Fibroblast of the conjunctiva (primary cell): ENCODE measurements around the gene RSPRY1.
"Not testable (repeated sequence)": the region's sequence is repeated elsewhere in the genome, so short reads cannot be mapped to it uniquely, and the experiment has no call there.

Experiments
- DNase-seq: peaks from one replicate; pipeline ENCODE4 v3.0.0-alpha.2; 2010; ENCODE audit warnings: low read depth

Gene RSPRY1

DNA sequence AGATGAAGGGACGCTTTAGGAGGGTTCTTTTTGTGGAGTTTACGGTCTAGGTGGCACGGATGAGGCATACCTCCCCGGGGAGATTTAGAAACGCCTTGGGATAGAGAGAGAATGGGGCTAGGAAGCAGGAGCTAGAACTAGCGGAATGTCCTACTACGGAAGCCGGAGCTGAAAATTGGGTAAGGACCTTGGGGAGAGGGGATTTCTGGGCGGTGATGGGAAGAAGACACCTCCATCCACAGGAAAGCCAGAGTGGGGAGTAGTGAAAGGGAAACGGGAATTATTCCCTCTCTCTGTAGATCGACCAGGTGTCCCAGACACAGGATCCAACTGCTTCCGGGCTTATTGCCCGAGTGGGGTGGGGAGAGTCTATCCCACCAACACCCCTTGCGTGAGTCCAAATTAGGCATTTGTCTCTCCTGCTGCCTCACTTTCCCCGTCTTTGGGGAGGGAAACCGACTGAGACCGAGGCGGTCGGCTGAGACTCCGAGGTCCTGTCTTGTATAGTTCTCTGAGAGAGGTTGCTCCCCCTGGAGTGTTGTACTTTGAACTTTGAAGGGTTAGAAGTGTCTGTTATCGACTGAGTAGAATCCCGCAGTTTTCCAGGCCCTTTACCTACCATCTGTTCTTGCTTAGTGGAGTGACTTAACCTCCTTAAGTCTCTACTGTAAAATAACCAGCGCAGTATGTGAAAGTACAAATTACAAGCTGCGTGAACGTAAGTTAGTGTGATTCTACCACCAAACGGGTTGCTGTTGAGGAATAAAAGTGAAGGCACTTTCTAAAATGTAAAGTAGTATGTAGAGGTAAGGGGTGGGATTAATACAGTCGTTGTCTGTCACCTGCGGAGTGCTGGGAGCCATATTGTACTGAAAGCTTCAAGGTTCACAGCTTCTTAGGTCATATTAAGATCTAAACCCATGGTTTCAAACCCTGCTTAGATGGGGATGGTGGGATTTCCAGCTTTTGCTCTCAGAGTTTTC is 1.0 kb downstream of the RSPRY1 start:
- no peak for DNase-seq

- DNase-seq: not testable (repeated sequence)
These were observed 2.0 kb downstream of the RSPRY1 start for GRCh38 chr16:57187902-57188710.

DNA sequence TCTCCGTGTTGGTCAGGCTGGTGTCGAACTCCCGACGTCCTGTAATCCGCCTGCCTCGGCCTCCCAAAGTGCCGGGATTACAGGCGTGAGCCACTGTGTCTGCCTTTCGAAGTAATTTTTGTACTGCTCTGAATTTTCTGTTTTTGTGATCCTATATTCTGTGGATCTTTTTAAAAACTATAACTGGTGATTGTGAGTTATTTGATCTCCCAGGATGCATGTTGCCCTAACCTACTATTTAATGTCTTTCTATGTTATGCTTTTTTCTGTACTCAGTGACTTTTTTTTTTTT is 2.5 kb downstream of the RSPRY1 start:
- DNase-seq: no peak

DNA sequence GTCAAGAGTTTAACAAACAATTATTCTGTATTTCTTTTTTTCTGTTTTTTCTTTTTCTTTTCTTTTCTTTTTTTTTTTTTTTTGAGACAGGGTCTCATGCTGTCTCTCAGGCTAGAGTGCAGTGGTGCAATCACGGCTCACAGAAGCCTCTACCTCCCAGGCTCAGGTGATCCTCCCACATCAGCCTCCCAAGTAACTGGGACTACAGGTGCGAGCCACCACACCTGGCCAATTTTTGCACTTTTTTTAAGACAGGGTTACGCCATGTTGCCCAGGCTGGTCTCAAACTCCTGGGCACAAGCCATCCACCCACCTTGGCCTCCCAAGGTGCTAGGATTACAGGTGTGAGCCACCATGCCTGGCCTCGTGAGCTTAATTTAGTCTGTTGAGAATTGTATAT is 3.4 kb downstream of the RSPRY1 start:
- DNase-seq: not testable (repeated sequence)

DNA sequence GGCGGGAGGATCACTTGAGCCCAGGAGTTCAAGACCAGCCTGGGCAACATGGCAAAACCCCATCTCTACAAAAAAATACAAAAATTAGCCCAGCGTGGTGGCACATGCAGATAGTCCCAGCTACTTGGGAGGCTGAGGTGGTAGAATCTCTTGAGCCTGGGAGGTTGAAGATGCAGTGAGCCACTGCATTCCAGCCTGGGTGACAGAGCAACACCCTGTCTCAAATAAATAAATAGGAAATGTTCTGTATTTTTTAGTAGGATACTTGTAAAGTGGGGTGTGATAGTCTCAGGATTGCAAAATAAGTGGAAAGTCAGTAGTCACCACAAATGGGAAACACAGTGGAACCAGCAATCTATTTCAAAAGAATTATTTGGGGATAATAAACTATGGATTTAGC is 4.0 kb downstream of the RSPRY1 start:
- no peak for DNase-seq

DNA sequence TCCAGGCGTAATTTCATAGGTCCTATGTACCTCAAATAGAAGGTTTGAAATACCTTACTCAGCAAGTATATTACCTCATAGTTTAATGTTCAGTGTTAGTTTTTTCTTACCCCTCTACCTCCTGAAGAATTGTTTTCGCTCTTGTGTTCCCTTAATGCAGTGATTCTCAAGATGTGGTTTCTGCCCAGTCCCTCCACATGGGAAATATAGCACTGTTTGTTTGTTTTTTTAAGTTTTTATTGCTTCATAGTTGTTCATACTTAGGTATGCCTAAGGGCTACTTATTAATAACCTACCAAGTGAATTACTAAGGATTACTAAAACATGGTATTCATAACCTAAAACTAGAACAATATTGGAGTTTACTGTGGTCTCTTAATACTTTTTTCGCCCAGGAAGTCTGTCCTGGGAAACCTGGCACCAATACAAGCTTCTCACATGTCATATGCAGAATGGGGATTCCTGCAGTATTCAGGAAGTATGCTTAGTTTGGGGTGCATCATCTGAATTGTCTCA is 5.0 kb downstream of the RSPRY1 start:
- peak; percentile 22 for DNase-seq

DNA sequence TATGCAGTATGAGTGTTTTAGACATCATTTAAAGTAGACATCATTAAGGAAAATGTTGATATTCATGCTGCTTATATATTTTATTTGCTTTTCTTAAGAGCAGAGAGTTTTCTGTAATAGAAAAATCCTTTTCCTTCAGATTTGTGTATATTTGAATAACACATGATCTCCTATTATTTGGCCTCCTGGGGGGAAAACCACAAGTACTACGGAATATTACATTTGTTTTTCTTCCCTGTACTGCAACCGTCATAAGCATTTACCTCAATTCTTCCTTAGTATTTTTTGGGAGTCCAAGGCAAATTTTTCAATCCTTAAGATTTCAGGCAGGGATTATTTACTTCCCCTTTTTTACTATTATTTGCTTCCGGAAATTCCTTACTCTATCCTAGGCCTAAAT is 6.0 kb downstream of the RSPRY1 start:
- no peak for DNase-seq

DNA sequence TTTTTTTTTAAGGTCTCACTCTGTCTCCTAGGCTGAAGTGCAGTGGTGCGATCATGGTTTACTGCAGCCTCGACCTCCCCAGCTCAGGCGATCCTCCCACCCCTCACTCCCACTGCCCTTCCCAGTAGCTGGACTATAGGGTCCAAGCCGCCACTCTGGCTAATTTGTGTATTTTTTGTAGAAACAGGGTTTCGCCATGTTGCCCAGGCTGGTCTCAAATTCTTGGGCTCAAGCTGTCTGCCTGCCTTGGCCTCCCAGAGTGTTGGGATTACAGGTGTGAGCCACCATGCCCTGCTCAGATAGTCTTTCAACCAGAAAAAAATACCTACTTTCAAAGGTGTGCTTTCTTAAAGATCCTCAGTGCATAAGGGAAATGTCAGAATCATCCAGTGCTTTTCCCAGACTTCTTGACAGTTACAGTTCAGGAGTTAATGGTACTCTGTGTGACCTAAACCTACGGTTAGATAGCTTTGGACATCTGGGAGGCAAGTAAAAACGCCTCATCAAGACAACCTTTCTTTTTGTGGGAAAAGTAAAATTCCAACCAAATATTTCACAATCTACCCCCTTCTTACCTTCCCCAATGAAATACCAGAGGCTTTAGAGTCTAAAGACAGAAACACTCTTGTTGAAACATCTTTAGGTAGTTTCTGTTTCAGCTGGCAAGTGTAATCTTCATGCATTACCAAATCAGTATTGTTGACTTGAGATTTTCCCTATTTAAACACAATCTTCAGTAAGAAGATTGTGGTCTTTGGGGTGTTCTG is 6.8 kb downstream of the RSPRY1 start:
- DNase-seq: no peak

DNA sequence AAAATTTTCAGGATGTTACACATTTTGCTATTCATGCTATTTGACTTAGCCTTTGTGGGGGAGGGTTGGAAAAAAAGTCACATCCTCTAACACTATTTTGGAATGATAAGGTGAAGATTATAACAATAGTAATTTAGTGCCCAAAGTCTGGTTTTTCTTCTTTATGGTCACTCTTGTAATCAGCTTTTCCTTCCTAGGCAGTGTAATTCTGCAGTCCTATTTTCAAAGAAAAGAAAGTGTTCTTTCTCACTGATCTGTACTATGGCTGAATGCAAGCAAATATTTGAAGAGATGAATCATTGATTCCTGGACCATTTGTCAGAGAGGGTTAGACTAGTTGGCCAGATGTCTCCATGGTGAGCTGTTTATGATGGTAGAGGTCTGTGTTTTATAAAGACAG is 8.4 kb downstream of the RSPRY1 start:
- peak; percentile 84 for DNase-seq

GRCh38 chr16:57196286-57196685 is 10.2 kb downstream of the RSPRY1 start:
- DNase-seq: no peak

DNA sequence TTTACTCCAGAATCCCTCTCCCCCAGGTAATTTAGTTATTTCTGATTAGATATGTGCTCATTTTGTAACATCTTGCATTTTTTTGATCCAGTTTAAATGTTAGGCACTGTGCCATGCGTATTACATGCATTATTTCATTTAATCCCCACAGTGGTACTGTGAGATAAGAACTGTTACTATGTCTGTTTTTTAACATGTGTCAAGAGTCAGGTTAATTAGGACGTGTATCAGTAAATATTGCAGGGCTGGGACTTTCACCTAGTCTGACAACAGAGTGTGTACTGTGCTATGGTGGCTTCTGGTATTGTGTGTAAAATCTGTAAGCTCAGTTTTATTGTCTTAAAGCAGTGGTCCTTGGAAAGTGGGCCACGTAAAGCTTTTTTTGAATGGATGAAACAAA is 10.6 kb downstream of the RSPRY1 start:
- DNase-seq: no peak

GRCh38 chr16:57200321-57200720 is 14.2 kb downstream of the RSPRY1 start:
- not testable (repeated sequence) for DNase-seq

- not testable (repeated sequence) for DNase-seq
These were observed 14.8 kb downstream of the RSPRY1 start for GRCh38 chr16:57200926-57201325.

- DNase-seq: no peak
These were observed 16.2 kb downstream of the RSPRY1 start for GRCh38 chr16:57202095-57202886.

DNA sequence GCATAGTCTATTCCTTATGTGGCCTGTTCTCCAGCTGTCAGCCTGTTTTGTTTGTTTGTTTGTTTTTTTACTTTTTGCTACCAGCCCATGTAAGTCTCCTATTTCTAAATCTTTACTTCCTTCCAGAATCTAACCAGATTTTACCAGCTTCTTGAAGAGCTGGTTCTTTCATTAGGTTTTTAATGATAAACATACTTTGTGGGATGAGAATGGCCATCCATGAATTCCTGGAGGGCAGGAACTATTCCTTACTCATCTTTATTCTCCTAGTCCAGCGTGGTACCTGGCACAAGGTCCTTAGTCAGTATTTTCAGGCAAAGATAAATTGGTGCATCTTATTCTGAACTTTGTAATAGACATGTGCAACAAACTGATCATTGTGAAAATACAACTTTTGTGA is 17.3 kb downstream of the RSPRY1 start:
- DNase-seq: no peak

DNA sequence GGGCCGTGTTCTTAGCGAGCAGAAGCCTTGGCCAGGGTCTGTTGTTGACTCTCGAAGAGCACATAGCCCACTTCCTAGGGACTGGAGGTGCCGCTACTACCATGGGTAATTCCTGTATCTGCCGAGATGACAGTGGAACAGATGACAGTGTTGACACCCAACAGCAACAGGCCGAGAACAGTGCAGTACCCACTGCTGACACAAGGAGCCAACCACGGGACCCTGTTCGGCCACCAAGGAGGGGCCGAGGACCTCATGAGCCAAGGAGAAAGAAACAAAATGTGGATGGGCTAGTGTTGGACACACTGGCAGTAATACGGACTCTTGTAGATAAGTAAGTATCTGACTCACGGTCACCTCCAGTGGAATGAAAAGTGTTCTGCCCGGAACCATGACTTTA is 18.5 kb downstream of the RSPRY1 start:
- no peak for DNase-seq

DNA sequence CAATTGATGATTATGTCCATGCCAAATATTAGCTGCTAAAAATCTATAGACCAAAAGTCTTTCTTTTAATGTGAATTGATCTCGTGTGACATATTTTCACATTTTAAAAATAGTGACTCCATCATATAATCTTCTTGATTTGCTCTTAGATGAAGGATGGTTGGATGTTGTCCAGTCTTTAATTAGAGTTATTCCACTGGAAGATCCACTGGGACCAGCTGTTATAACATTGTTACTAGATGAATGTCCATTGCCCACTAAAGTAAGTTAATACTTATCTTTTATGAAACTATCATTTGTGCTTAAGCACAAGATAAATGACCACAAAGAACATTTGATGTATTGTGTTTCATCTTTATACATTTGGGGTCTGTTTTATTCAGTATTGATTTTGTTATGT is 22.8 kb downstream of the RSPRY1 start:
- DNase-seq: no peak

DNA sequence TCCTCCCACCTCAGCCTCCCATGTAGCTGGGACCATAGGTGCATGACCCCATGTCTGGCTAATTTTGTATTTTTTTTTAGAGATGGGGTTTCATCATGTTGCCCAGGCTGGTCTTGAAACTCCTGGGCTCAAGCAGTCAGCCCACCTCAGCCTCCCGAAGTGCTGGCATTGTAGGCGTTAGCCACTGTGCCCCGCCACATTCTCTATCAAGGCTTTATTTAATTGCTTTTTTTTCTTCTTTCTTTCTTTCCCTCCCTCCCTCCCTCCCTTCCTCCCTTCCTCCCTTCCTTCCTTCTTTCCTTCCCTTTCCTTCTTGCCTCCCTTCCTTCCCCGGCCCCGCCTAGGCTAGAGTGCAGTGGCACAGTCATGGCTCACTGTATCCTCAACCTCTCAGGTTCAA is 23.7 kb downstream of the RSPRY1 start:
- no peak for DNase-seq

DNA sequence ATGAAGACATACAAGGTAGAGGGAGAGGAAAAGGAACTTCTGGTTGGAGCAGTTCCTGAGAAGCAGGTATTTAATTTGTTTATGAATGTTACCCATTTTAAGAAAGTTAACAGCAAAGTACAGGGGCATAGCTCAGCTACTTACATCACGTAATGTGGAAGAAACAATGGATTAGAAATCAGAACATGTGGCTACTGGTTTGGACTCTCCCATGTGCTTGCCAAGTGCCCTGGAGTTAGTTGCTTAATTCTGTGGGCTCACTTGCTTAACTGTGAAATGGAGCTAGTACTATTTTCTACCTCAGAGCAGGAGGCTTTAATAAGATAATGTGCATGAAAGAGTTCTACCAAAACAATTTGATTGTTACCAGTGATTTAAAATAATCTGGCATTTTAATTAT is 27.3 kb downstream of the RSPRY1 start:
- DNase-seq: no peak

GRCh38 chr16:57216968-57217367 is 30.8 kb downstream of the RSPRY1 start:
- DNase-seq: no peak

- DNase-seq: no peak
These were observed 36.9 kb downstream of the RSPRY1 start for GRCh38 chr16:57223057-57223456.
